K562 (cell line): ENCODE measurements around the gene RUNDC3A. TPM values are rescaled to one million over a fixed set of nuclear protein-coding genes. Genes with fewer than 3 reads are reported as not detected.

Source experiments
- ATAC-seq: fragments of 200-7000 bp; cut with Tn5 transposase; 3 replicates; pipeline ENCODE4 v1.9.1; 2020; ENCODE audit warnings: moderate library complexity
- BruUV-seq: library from RNA; stranded (reverse); fragments of 400-500 nt; replicated peaks from 2 replicates; lab custom pipeline; 2021; lab: Mats Ljungman, UMichigan
- CTCF ChIA-PET: fragments of 300-600 bp; formaldehyde crosslinking; extraction: SDS; loops from one replicate; lab custom pipeline; 2021; ENCODE audit warnings: low intra/inter-chr PET ratio; lab: Yijun Ruan, JAX
- POLR2A ChIA-PET: fragments of 300-600, 350-650 bp; sonication (Branson Sonifier 250); formaldehyde crosslinking; extraction: SDS; loops from one replicate; lab custom pipeline; 2021; ENCODE audit warnings: antibody characterized with exemption, inconsistent platforms; lab: Yijun Ruan, JAX
- DNase-seq, 4 experiments: peaks; one replicate each; pipeline versions ENCODE4 v3.0.0 to v3.0.0-alpha.2; 2011 to 2018; ENCODE audit warnings: low spot score in 3 of 4, mixed read lengths in 3 of 4; ENCODE audit errors: extremely low read depth in 1 of 4
- FAIRE-seq: peaks from 2 replicates; lab custom pipeline; 2011; peaks lifted over from hg19 to GRCh38; lab: Jason Lieb, UNC
- H2AFZ ChIP-seq: 2 replicates; pipeline ENCODE4 v1.6.0; 2011; ENCODE audit warnings: low read depth, low read length, control low read depth, inconsistent platforms
- H3K27ac ChIP-seq: fragments of 200-600 bp; 3 replicates; pipeline ENCODE4 v1.8.0; 2011; ENCODE audit warnings: low read depth, mild to moderate bottlenecking, control low read depth, inconsistent platforms, low read length, moderate library complexity, mixed read lengths; ENCODE audit errors: extremely low read depth
- H3K27me3 ChIP-seq, 2 experiments: fragments of 300-600 bp in 1 of 2; 2 replicates in 1 of 2; 3 replicates in 1 of 2; pipeline versions ENCODE4 v1.6.0 to v1.8.0; 2011; ENCODE audit warnings: inconsistent platforms in 2 of 2, low read length in 2 of 2, mild to moderate bottlenecking in 1 of 2, mixed read lengths in 1 of 2, moderate library complexity in 1 of 2; ENCODE audit not compliant: control insufficient read depth in 2 of 2, insufficient read depth in 2 of 2
- H3K36me3 ChIP-seq: fragments of 300-600 bp; 3 replicates; pipeline ENCODE4 v1.8.0; 2011; ENCODE audit warnings: mild to moderate bottlenecking, low read length, inconsistent platforms; ENCODE audit not compliant: control insufficient read depth, insufficient read depth
- H3K4me1 ChIP-seq, 2 experiments: fragments of 200-600 bp in 1 of 2; replicated peaks in 1 of 2; 2 replicates in 1 of 2; 3 replicates in 1 of 2; pipeline versions ENCODE4 v1.5.1 to v1.8.0; 2011; ENCODE audit warnings: inconsistent platforms in 2 of 2, low read length in 2 of 2, mild to moderate bottlenecking in 1 of 2, mixed read lengths in 1 of 2, moderate library complexity in 1 of 2; ENCODE audit not compliant: control insufficient read depth in 2 of 2, insufficient read depth in 2 of 2
- H3K4me2 ChIP-seq: 2 replicates; pipeline ENCODE4 v1.6.1; 2011; ENCODE audit warnings: low read length, control low read depth, inconsistent platforms, mixed read lengths; ENCODE audit not compliant: insufficient read depth
- H3K4me3 ChIP-seq: fragments of 200-600 bp; sonication (generic), shearing (Covaris generic); 2 replicates; pipeline ENCODE4 v1.5.1; 2016; ENCODE audit warnings: control low read depth, inconsistent platforms
- H3K79me2 ChIP-seq: fragments of 200-600 bp; 3 replicates; pipeline ENCODE4 v1.8.0; 2011; ENCODE audit warnings: low read length, inconsistent platforms; ENCODE audit not compliant: control insufficient read depth, insufficient read depth
- H3K9ac ChIP-seq, 2 experiments: 2 replicates each; pipeline versions ENCODE4 v1.6.0 to v1.6.1; 2011; ENCODE audit warnings: low read depth in 2 of 2, low read length in 2 of 2, control low read depth in 1 of 2, inconsistent platforms in 1 of 2, mild to moderate bottlenecking in 1 of 2, mixed read lengths in 1 of 2; ENCODE audit not compliant: insufficient read depth in 1 of 2
- H3K9me1 ChIP-seq: one replicate; pipeline ENCODE4 v1.6.0; 2011; ENCODE audit warnings: inconsistent platforms, mild to moderate bottlenecking, low read length, moderate library complexity; ENCODE audit not compliant: control insufficient read depth, insufficient read depth
- H3K9me3 ChIP-seq: replicated peaks from 2 replicates; pipeline ENCODE4 v1.5.1; 2011; ENCODE audit warnings: low read depth, low read length, inconsistent platforms; ENCODE audit not compliant: control insufficient read depth, insufficient read depth
- H4K20me1 ChIP-seq: replicated peaks from 2 replicates; pipeline ENCODE4 v1.6.1; 2011; ENCODE audit warnings: low read length, inconsistent platforms, mixed read lengths; ENCODE audit not compliant: control insufficient read depth, insufficient read depth
- CBX3 ChIP-seq, 2 experiments: IDR thresholded peaks; 1 replicate in 1 of 2; 2 replicates in 1 of 2; pipeline ENCODE4 v1.6.1; 2012; ENCODE audit warnings: inconsistent platforms in 2 of 2, low read length in 2 of 2, borderline replicate concordance in 1 of 2, control low read depth in 1 of 2
- HDAC1 ChIP-seq, 2 experiments: fragments of 450-650 bp; IDR thresholded peaks; 2 replicates each; pipeline ENCODE4 v1.6.1; 2016 to 2017; ENCODE audit warnings: inconsistent platforms in 1 of 2, mild to moderate bottlenecking in 1 of 2, moderate library complexity in 1 of 2
- HNRNPH1 ChIP-seq: fragments of 200-400 bp; formaldehyde crosslinking; optimal IDR thresholded peaks from 2 replicates; pipeline ENCODE3; 2017; ENCODE audit warnings: low read depth, mild to moderate bottlenecking, low read length, moderate library complexity
- MBD2 ChIP-seq: sonication (generic); IDR thresholded peaks from 2 replicates; pipeline ENCODE4 v1.6.1; 2016; ENCODE audit warnings: low read depth, borderline replicate concordance
- U2AF1 ChIP-seq: fragments of 200-400 bp; formaldehyde crosslinking; optimal IDR thresholded peaks from 2 replicates; pipeline ENCODE3; 2017; ENCODE audit warnings: mild to moderate bottlenecking, low read depth, low read length, moderate library complexity
- WGBS: fragments of 100-300 bp; shearing (Covaris generic); methylation state at CpG from one replicate; pipeline ENCODE4 v1.1.6; 2016; ENCODE audit warnings: low coverage, mixed read lengths; ENCODE audit not compliant: insufficient coverage; ENCODE audit errors: missing lambda C conversion rate; 5-methylcytosine and 5-hydroxymethylcytosine counted together
- in situ Hi-C: fragments of 300-500 bp; cut with MboI; formaldehyde crosslinking; loops from 4 replicates; pipeline ENCODE4 v1.15.0; 2018; ENCODE audit warnings: inconsistent platforms, mixed read lengths
- intact Hi-C: fragments of 100-400 bp; cut with micrococcal nuclease; formaldehyde crosslinking; loops from 2 replicates; pipeline ENCODE4 v1.14.2; 2022
- polyA plus RNA-seq, 8 experiments: library from polyadenylated mRNA; depleted of rRNA in 4 of 8; stranded (reverse) in 5 of 8; unstranded in 3 of 8; fragments of >200 nt; fragmentation: Nextera tagmentation in 2 of 8; fragmentation: Illumina TruSeq in 1 of 8; extraction: Ambion mirVana in 2 of 8; extraction: Trizol in 1 of 8; gene quantifications; 2 replicates each; pipeline versions ENCODE4 v1.2.1 to v1.2.3, GENCODE V29; 2011 to 2014; ENCODE audit warnings: inconsistent platforms in 1 of 8, missing spikeins in 1 of 8
- total RNA-seq, 7 experiments: library from RNA; depleted of rRNA in 6 of 7; stranded (reverse); fragments of >200 nt in 6 of 7; fragmentation: Illumina TruSeq in 2 of 7; extraction: Trizol in 2 of 7; gene quantifications; 2 replicates each; pipeline versions ENCODE4 v1.2.1 to v1.2.3, GENCODE V29; 2011 to 2021; ENCODE audit warnings: low replicate concordance in 1 of 7
- TF ChIP-seq, protein P1 (sequence below): fragments of 250-450 bp; sonication (Bioruptor Pico); IDR thresholded peaks from 2 replicates; pipeline ENCODE4 v1.4.0; 2020; ENCODE audit warnings: borderline replicate concordance
- TF ChIP-seq, protein P2 (sequence below): fragments of 450-650 bp; IDR thresholded peaks from 2 replicates; pipeline ENCODE4 v1.6.1; 2016; ENCODE audit warnings: missing biosample characterization, missing genetic modification characterization
- TF ChIP-seq, protein P3 (sequence below), 2 experiments: fragments of 450-650 bp; formaldehyde crosslinking in 1 of 2; IDR thresholded peaks; 2 replicates each; pipeline versions ENCODE4 v1.4.0 to v1.6.1; 2014 to 2020; ENCODE audit warnings: mild to moderate bottlenecking in 2 of 2, borderline replicate concordance in 1 of 2, low read depth in 1 of 2

RUNDC3A gene
- total and polyA plus RNA-seq, 9 of the 15 experiments (the other 6 are each of a cell fraction or from before 2014, with no cell fraction given): not detected

DNA sequence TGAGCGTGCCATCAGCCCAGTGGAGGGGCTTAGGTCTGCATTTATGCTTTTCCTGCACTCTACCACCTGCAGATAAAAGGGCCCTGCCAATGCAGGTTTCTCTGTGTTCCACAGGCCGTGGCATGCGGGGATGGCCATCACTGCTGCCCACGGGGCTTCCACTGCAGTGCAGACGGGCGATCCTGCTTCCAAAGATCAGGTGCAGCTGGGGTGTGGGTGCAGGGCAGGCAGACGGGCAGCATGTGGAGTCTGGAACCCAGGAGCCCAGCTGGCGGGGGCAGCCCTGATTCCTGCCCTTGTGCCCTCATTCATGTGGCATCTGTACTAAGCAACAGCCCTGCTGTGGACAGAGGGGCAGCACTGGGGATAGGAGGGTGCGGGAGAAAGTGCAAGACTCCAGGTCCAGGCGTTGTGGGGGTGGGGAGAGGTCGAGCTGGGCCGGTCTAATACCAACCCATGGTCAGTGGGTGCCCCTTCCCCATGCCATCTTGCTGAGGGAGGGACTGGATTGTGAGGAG, 41.2 kb downstream of the RUNDC3A start (continued):
- TF ChIP-seq, protein P1, sequence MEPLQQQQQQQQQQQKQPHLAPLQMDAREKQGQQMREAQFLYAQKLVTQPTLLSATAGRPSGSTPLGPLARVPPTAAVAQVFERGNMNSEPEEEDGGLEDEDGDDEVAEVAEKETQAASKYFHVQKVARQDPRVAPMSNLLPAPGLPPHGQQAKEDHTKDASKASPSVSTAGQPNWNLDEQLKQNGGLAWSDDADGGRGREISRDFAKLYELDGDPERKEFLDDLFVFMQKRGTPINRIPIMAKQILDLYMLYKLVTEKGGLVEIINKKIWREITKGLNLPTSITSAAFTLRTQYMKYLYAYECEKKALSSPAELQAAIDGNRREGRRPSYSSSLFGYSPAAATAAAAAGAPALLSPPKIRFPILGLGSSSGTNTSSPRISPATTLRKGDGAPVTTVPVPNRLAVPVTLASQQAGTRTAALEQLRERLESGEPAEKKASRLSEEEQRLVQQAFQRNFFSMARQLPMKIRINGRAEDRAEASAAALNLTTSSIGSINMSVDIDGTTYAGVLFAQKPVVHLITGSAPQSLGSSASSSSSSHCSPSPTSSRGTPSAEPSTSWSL: no peak

DNA sequence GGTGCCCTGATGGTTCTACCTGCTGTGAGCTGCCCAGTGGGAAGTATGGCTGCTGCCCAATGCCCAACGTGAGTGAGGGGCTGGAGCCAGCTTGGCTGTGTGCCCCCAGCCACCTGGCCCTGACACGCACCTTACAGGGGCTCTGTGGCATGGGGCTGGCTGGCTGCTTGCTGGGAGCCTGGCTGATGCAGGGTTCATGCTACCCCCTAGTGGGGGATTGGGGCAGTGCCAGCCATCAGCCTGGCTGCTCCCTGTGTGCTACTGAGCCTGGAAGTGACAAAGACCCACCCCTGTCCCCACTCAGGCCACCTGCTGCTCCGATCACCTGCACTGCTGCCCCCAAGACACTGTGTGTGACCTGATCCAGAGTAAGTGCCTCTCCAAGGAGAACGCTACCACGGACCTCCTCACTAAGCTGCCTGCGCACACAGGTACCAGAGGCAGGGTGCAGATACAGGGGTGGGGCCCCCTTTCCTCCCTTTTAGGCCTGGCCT, 42.4 kb downstream of the RUNDC3A start:
- ChIA-PET CTCF (interaction anchor here (1.0 to 3.8 kb wide), 2 partner anchors 140 to 473 kb away, joined by 3 to 42 read pairs; no protein-coding TSS in a partner anchor), POLR2A (interaction anchor here (0.7 to 2.4 kb wide), 4 partner anchors 10 to 199 kb away, joined by 3 to 15 read pairs (median 4); no protein-coding TSS in a partner anchor)
- Histone ChIP-seq H4K20me1 (0 out of 2 replicates have a peak, but pooled peaks cover 4% of the 10 kb centered on the region), H3K9me1 (no peaks in the 10 kb centered on the region), H3K9ac (0 out of 4 replicates have a peak overlapping the region, but pooled peaks of 1 of the 2 experiments have one; percentile 28), H3K27ac (no peak overlapping the region), H3K27me3 (no peaks in the 10 kb centered on the region), H3K36me3 (peaks cover 5% of the 10 kb centered on the region; the same call in 1 of the 3 replicates), H3K4me3 (no peak overlapping the region), H2AFZ (no peak overlapping the region), H3K4me1 (peaks cover 3 to 46% of the 10 kb centered on the region in 2 experiments; a peak in 3 of 5 replicates), H3K9me3 (no peaks in the 10 kb centered on the region), H3K4me2 (no peak overlapping the region), H3K79me2 (no peaks in the 10 kb centered on the region)
- peak; percentile 93 for ATAC-seq
- 58% methylated on average over 6 of the region's 6 CpGs for WGBS
- in situ Hi-C loops (no loop called here), intact Hi-C loops (no loop called here)
- peak; percentile 77 to 85 (median 80) for DNase-seq
- peak; percentile 86 for FAIRE-seq
- BruUV-seq: no TSS peak
- TF ChIP-seq CBX3 (IDR thresholded peaks at IDR 0.05; ENCODE audit: borderline replicate concordance in 1 of 2, low read length in 2 of 2): no peak
- TF ChIP-seq, protein P2, sequence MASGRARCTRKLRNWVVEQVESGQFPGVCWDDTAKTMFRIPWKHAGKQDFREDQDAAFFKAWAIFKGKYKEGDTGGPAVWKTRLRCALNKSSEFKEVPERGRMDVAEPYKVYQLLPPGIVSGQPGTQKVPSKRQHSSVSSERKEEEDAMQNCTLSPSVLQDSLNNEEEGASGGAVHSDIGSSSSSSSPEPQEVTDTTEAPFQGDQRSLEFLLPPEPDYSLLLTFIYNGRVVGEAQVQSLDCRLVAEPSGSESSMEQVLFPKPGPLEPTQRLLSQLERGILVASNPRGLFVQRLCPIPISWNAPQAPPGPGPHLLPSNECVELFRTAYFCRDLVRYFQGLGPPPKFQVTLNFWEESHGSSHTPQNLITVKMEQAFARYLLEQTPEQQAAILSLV (tag): no peak
- no peak for TF ChIP-seq U2AF1
- TF ChIP-seq HDAC1 (IDR thresholded peaks at IDR 0.05): 0 out of 4 replicates have a peak, but pooled peaks of 1 of the 2 experiments have one; percentile 17
- no peak for TF ChIP-seq MBD2
- no peak for TF ChIP-seq HNRNPH1
- TF ChIP-seq, protein P3, sequence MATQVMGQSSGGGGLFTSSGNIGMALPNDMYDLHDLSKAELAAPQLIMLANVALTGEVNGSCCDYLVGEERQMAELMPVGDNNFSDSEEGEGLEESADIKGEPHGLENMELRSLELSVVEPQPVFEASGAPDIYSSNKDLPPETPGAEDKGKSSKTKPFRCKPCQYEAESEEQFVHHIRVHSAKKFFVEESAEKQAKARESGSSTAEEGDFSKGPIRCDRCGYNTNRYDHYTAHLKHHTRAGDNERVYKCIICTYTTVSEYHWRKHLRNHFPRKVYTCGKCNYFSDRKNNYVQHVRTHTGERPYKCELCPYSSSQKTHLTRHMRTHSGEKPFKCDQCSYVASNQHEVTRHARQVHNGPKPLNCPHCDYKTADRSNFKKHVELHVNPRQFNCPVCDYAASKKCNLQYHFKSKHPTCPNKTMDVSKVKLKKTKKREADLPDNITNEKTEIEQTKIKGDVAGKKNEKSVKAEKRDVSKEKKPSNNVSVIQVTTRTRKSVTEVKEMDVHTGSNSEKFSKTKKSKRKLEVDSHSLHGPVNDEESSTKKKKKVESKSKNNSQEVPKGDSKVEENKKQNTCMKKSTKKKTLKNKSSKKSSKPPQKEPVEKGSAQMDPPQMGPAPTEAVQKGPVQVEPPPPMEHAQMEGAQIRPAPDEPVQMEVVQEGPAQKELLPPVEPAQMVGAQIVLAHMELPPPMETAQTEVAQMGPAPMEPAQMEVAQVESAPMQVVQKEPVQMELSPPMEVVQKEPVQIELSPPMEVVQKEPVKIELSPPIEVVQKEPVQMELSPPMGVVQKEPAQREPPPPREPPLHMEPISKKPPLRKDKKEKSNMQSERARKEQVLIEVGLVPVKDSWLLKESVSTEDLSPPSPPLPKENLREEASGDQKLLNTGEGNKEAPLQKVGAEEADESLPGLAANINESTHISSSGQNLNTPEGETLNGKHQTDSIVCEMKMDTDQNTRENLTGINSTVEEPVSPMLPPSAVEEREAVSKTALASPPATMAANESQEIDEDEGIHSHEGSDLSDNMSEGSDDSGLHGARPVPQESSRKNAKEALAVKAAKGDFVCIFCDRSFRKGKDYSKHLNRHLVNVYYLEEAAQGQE (IDR thresholded peaks at IDR 0.05; ENCODE audit: borderline replicate concordance): peak; percentile 67
- TF ChIP-seq, protein P3 (CRISPR knock-in tag; IDR thresholded peaks at IDR 0.05; ENCODE audit: low read depth): no peak
